Neuronal stem cell (in vitro differentiated cells): ENCODE measurements around the gene POLR1E.

Experiments used
- DNase-seq: peaks from one replicate; pipeline ENCODE4 v3.0.0-alpha.2; 2013; ENCODE audit warnings: low spot score
- H2AFZ ChIP-seq: one replicate; pipeline ENCODE4 v1.6.1; 2013; ENCODE audit warnings: mild to moderate bottlenecking, low read length, inconsistent platforms
- H2AK5ac ChIP-seq: 2 replicates; pipeline ENCODE4 v1.6.1; 2013; ENCODE audit warnings: low read depth, mild to moderate bottlenecking, inconsistent platforms, low read length, moderate library complexity, mixed read lengths
- H2BK120ac ChIP-seq: 2 replicates; pipeline ENCODE4 v1.6.1; 2013; ENCODE audit warnings: low read depth, mild to moderate bottlenecking, inconsistent platforms, low read length, moderate library complexity, mixed read lengths
- H2BK12ac ChIP-seq: one replicate; pipeline ENCODE4 v1.6.1; 2013; ENCODE audit warnings: low read length, inconsistent platforms
- H2BK15ac ChIP-seq: 2 replicates; pipeline ENCODE4 v1.6.1; 2013; ENCODE audit warnings: mild to moderate bottlenecking, low read length, inconsistent platforms, mixed read lengths
- H2BK5ac ChIP-seq: one replicate; pipeline ENCODE4 v1.6.1; 2013; ENCODE audit warnings: inconsistent platforms, mild to moderate bottlenecking, low read length, moderate library complexity
- H3K14ac ChIP-seq: one replicate; pipeline ENCODE4 v1.6.1; 2013; ENCODE audit warnings: low read length, inconsistent platforms
- H3K18ac ChIP-seq: 2 replicates; pipeline ENCODE4 v1.6.1; 2013; ENCODE audit warnings: low read length, inconsistent platforms
- H3K23ac ChIP-seq: 2 replicates; pipeline ENCODE4 v1.6.1; 2013; ENCODE audit warnings: low read depth, mild to moderate bottlenecking, mixed read lengths, low read length, inconsistent platforms; ENCODE audit not compliant: poor library complexity
- H3K27ac ChIP-seq: replicated peaks from 3 replicates; pipeline ENCODE4 v1.5.1; 2013; ENCODE audit warnings: low read length, inconsistent platforms
- H3K27me3 ChIP-seq, 3 experiments: 2 replicates each; pipeline ENCODE4 v1.6.1; 2013; ENCODE audit warnings: low read length in 3 of 3, mild to moderate bottlenecking in 2 of 3, inconsistent platforms in 1 of 3, low read depth in 1 of 3, mixed read lengths in 1 of 3, moderate library complexity in 1 of 3; ENCODE audit not compliant: control insufficient read depth in 3 of 3, insufficient read depth in 3 of 3
- H3K36me3 ChIP-seq, 2 donors: replicated peaks in 1 of 2; 2 replicates each; pipeline ENCODE4 v1.6.1; 2013; ENCODE audit warnings: low read length in 2 of 2; ENCODE audit not compliant: control insufficient read depth in 2 of 2, insufficient read depth in 2 of 2
- H3K4ac ChIP-seq: 2 replicates; pipeline ENCODE4 v1.6.1; 2013; ENCODE audit warnings: inconsistent platforms, mild to moderate bottlenecking, low read length, moderate library complexity
- H3K4me1 ChIP-seq, 2 donors: 1 replicate in 1 of 2; 2 replicates in 1 of 2; pipeline ENCODE4 v1.6.1; 2013; ENCODE audit warnings: low read length in 2 of 2, low read depth in 1 of 2; ENCODE audit not compliant: control insufficient read depth in 2 of 2, insufficient read depth in 1 of 2
- H3K4me2 ChIP-seq: one replicate; pipeline ENCODE4 v1.6.1; 2013; ENCODE audit warnings: mild to moderate bottlenecking, low read length, inconsistent platforms; ENCODE audit not compliant: insufficient read depth, poor library complexity, severe bottlenecking
- H3K4me3 ChIP-seq, 2 donors: 2 replicates each; pipeline ENCODE4 v1.5.1; 2013; ENCODE audit warnings: low read length in 2 of 2, mild to moderate bottlenecking in 2 of 2, inconsistent platforms in 1 of 2, moderate library complexity in 1 of 2
- H3K79me1 ChIP-seq: one replicate; pipeline ENCODE4 v1.6.1; 2013; ENCODE audit warnings: low read depth, mild to moderate bottlenecking, inconsistent platforms, low read length, moderate library complexity
- H3K9ac ChIP-seq: one replicate; pipeline ENCODE4 v1.6.1; 2013; ENCODE audit warnings: mild to moderate bottlenecking, low read depth, low read length, inconsistent platforms; ENCODE audit not compliant: poor library complexity
- H3K9me3 ChIP-seq, 2 donors: replicated peaks in 1 of 2; 2 replicates each; pipeline versions ENCODE3 to v1.6.1; 2013; ENCODE audit warnings: low read length in 2 of 2, mild to moderate bottlenecking in 2 of 2, inconsistent platforms in 1 of 2, low read depth in 1 of 2, mixed read lengths in 1 of 2, moderate library complexity in 1 of 2; ENCODE audit not compliant: control insufficient read depth in 2 of 2, insufficient read depth in 1 of 2
- H4K8ac ChIP-seq: one replicate; pipeline ENCODE4 v1.6.1; 2013; ENCODE audit warnings: low read depth, mild to moderate bottlenecking, inconsistent platforms, low read length, moderate library complexity
- H4K91ac ChIP-seq: one replicate; pipeline ENCODE4 v1.6.1; 2013; ENCODE audit warnings: low read length, low read depth, mild to moderate bottlenecking, inconsistent platforms; ENCODE audit not compliant: poor library complexity
- WGBS, 2 donors: extraction: QIAGEN DNeasy Blood & Tissue Kit; methylation state at CpG; one replicate each; pipeline ENCODE4 v1.1.7; 2013; ENCODE audit warnings: missing lambda C conversion rate in 2 of 2, mixed read lengths in 1 of 2; ENCODE audit not compliant: insufficient read length in 2 of 2, insufficient replicate concordance in 1 of 2; ENCODE audit errors: extremely low coverage in 2 of 2; 5-methylcytosine and 5-hydroxymethylcytosine counted together

The POLR1E gene

GRCh38 chr9:37539634-37540033 lies 53.9 kb downstream of the POLR1E start:
- Histone ChIP-seq H3K27ac (no peak overlapping the region), H3K9ac (no peak overlapping the region), H3K36me3 (peaks cover 24 to 66% of the 10 kb centered on the region in 2 donors), H3K4ac (no peak overlapping the region), H2BK12ac (no peak overlapping the region), H3K27me3 (no peaks in the 10 kb centered on the region), H2BK120ac (no peak overlapping the region), H3K4me3 (no peak overlapping the region), H3K79me1 (no peaks in the 10 kb centered on the region), H3K23ac (no peak overlapping the region), H3K18ac (no peak overlapping the region), H4K8ac (no peak overlapping the region), H3K4me1 (peaks cover 0 to 4% of the 10 kb centered on the region in 2 donors), H3K9me3 (no peaks in the 10 kb centered on the region), H2BK15ac (no peak overlapping the region), H3K4me2 (no peak overlapping the region), H3K14ac (no peak overlapping the region), H2AFZ (no peak overlapping the region), H2BK5ac (no peak overlapping the region), H4K91ac (no peak overlapping the region), H2AK5ac (no peak overlapping the region)
- DNase-seq = no peak

- Histone ChIP-seq H3K4me2 (no peak overlapping the region), H3K27me3 (no peaks in the 10 kb centered on the region), H3K4ac (no peak overlapping the region), H2AK5ac (no peak overlapping the region), H2BK15ac (no peak overlapping the region), H3K27ac (no peak overlapping the region), H3K79me1 (no peaks in the 10 kb centered on the region), H3K36me3 (peaks cover 23 to 58% of the 10 kb centered on the region in 2 donors), H4K91ac (no peak overlapping the region), H3K23ac (no peak overlapping the region), H3K4me1 (peaks cover 0 to under 1% of the 10 kb centered on the region in 2 donors), H2AFZ (no peak overlapping the region), H4K8ac (no peak overlapping the region), H3K4me3 (no peak overlapping the region), H3K18ac (no peak overlapping the region), H2BK12ac (no peak overlapping the region), H3K9ac (no peak overlapping the region), H3K14ac (no peak overlapping the region), H2BK5ac (no peak overlapping the region), H2BK120ac (no peak overlapping the region), H3K9me3 (no peaks in the 10 kb centered on the region)
- DNase-seq = no peak
- no CpG with 5 or more reads among the region's 3 CpGs for WGBS, 2 donors
Measured at GRCh38 chr9:37540634-37541033, 54.9 kb downstream of the POLR1E start.

- H3K9ac ChIP-seq = no peak overlapping the region
- no CpG with 5 or more reads among the region's 8 CpGs for WGBS, 2 donors
- no peak overlapping the region for H2BK15ac ChIP-seq
- H2AK5ac ChIP-seq = no peak overlapping the region
- H3K4me2 ChIP-seq = no peak overlapping the region
- no peaks in the 10 kb centered on the region for H3K4me1 ChIP-seq
- H2BK5ac ChIP-seq = no peak overlapping the region
- no peaks in the 10 kb centered on the region for H3K27me3 ChIP-seq
- H3K23ac ChIP-seq = no peak overlapping the region
- no peak overlapping the region for H3K27ac ChIP-seq
- no peak overlapping the region for H4K8ac ChIP-seq
- H3K36me3 ChIP-seq = peaks cover 22 to 50% of the 10 kb centered on the region in 2 donors
- H3K14ac ChIP-seq = no peak overlapping the region
- no peak overlapping the region for H3K4ac ChIP-seq
- H3K9me3 ChIP-seq = no peaks in the 10 kb centered on the region
- no peak overlapping the region for H2BK12ac ChIP-seq
- no peak for DNase-seq
- no peak overlapping the region for H2AFZ ChIP-seq
- H2BK120ac ChIP-seq = no peak overlapping the region
- H3K18ac ChIP-seq = no peak overlapping the region
- no peaks in the 10 kb centered on the region for H3K79me1 ChIP-seq
- no peak overlapping the region for H4K91ac ChIP-seq
- H3K4me3 ChIP-seq = no peak overlapping the region
Measured at GRCh38 chr9:37541465-37541864, 55.7 kb downstream of the POLR1E start.

- peaks cover 17 to 39% of the 10 kb centered on the region in 2 donors for H3K36me3 ChIP-seq
Measured at GRCh38 chr9:37542488-37542887, 56.7 kb downstream of the POLR1E start.

More at GRCh38 chr9:37542488-37542887, 56.7 kb downstream of the POLR1E start:
- no peak overlapping the region for H3K4ac ChIP-seq
- WGBS, 2 donors = no CpG with 5 or more reads among the region's 6 CpGs
- no peak for DNase-seq
- no peak overlapping the region for H3K4me3 ChIP-seq
- no peak overlapping the region for H3K23ac ChIP-seq
- no peak overlapping the region for H3K14ac ChIP-seq
- H2BK12ac ChIP-seq = no peak overlapping the region
- no peaks in the 10 kb centered on the region for H3K4me1 ChIP-seq
- H3K79me1 ChIP-seq = no peaks in the 10 kb centered on the region
- H4K8ac ChIP-seq = no peak overlapping the region
- no peak overlapping the region for H3K9ac ChIP-seq
- H3K9me3 ChIP-seq = no peaks in the 10 kb centered on the region
- H3K18ac ChIP-seq = no peak overlapping the region
- no peak overlapping the region for H3K4me2 ChIP-seq
- H3K27ac ChIP-seq = no peak overlapping the region
- H2AFZ ChIP-seq = no peak overlapping the region
- H2BK15ac ChIP-seq = no peak overlapping the region
- H2BK120ac ChIP-seq = no peak overlapping the region
- no peaks in the 10 kb centered on the region for H3K27me3 ChIP-seq
- no peak overlapping the region for H2BK5ac ChIP-seq
- no peak overlapping the region for H2AK5ac ChIP-seq
- no peak overlapping the region for H4K91ac ChIP-seq
